ENCODE measurements around the gene PPP1R10. TPM values are rescaled to one million over a fixed set of nuclear protein-coding genes. Genes with fewer than 3 reads are reported as not detected.

The PPP1R10 gene
- total RNA-seq, 4 donors from 2014 or later: 49.1 to 72.2 (median 57.0) TPM

DNA sequence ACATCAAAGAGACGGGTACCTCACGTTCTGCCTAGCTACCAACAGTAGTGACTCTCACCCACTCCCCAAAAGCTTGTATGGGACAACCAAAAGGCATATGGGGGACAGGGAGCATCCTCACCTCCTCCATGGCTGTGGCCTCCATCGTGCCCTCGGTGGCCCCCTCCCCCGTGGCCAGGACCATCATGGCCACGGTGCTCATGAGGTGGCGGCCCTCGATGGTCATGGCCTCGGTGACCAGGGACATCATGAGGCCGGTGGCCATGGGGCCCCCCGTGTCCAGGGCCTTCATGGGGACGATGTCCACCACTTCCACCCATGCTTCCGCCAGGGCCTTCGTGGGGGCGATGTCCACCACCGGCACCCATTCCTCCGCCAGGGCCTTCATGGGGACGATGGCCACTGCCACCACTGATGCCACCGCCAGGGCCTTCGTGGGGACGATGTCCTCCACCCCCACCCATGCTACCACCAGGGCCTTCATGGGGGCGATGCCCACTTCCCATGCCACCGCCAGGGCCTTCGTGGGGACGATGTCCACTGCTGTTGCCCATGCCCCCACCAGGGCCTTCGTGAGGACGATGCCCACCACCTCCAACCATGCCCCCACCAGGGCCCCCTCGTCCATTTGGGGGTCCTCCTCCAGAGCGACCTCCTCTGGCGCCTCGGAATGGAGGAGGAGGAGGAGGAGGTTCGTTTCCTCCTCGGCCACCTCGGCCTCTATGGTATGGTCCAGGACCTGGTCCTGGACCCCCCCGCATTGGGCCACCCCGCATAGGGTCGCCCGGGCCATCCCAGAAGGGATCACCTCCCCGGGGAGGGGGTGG is 15.0 kb downstream of the PPP1R10 start:
- DNase-seq: no peak
- peak in 1 of 2 donors; percentile 20 for TF ChIP-seq POLR2A (IDR thresholded peaks at IDR 0.05)
- TF ChIP-seq, protein P1, sequence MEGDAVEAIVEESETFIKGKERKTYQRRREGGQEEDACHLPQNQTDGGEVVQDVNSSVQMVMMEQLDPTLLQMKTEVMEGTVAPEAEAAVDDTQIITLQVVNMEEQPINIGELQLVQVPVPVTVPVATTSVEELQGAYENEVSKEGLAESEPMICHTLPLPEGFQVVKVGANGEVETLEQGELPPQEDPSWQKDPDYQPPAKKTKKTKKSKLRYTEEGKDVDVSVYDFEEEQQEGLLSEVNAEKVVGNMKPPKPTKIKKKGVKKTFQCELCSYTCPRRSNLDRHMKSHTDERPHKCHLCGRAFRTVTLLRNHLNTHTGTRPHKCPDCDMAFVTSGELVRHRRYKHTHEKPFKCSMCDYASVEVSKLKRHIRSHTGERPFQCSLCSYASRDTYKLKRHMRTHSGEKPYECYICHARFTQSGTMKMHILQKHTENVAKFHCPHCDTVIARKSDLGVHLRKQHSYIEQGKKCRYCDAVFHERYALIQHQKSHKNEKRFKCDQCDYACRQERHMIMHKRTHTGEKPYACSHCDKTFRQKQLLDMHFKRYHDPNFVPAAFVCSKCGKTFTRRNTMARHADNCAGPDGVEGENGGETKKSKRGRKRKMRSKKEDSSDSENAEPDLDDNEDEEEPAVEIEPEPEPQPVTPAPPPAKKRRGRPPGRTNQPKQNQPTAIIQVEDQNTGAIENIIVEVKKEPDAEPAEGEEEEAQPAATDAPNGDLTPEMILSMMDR (IDR thresholded peaks at IDR 0.05): no peak
- Histone ChIP-seq H3K4me3 (replicated peaks in 1 of 3) (no peak overlapping the region), H3K36me3 (peaks cover 60 to 67% of the 10 kb centered on the region in 2 donors), H3K27ac (no peak overlapping the region), H3K27me3 (no peaks in the 10 kb centered on the region), H3K4me1 (peaks cover 4 to 9% of the 10 kb centered on the region in 2 donors), H3K9me3 (no peaks in the 10 kb centered on the region)
- WGBS, 2 donors: 96 to 98% methylated on average over 15 to 30 of the region's 39 CpGs
- intact Hi-C loops (cut with DNase I): no loop called here

DNA sequence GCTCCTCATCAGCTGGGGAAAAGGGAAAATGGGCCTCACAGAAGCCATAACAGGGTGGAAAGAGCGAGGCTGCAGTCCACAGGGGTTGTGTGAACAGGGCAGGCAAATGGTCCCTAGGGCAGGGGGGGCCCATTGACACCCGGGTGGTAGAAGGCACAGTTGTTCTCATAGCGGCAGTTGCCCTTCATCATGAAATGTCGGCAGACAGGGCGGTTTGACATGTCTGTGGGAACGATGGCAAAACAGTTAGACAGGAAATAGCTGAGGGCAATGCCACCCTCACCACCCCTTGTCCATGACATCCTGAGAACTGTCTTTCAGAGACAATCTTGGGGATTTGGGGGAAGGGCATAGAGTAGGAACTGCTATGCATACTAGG is 15.6 kb downstream of the PPP1R10 start:
- H3K4me1 ChIP-seq: peaks cover 4 to 9% of the 10 kb centered on the region in 2 donors
- H3K4me3 ChIP-seq (replicated peaks in 1 of 3): no peak overlapping the region
- DNase-seq: no peak
- no peak overlapping the region for H3K27ac ChIP-seq
- peaks cover 54 to 61% of the 10 kb centered on the region in 2 donors for H3K36me3 ChIP-seq
- no peak for TF ChIP-seq POLR2A (IDR thresholded peaks at IDR 0.05)
- TF ChIP-seq, protein P1 (IDR thresholded peaks at IDR 0.05): no peak
- no peaks in the 10 kb centered on the region for H3K27me3 ChIP-seq
- intact Hi-C loops (cut with DNase I): no loop called here
- 88 to 91% methylated on average over 6 of the region's 6 CpGs for WGBS, 2 donors
- no peaks in the 10 kb centered on the region for H3K9me3 ChIP-seq

DNA sequence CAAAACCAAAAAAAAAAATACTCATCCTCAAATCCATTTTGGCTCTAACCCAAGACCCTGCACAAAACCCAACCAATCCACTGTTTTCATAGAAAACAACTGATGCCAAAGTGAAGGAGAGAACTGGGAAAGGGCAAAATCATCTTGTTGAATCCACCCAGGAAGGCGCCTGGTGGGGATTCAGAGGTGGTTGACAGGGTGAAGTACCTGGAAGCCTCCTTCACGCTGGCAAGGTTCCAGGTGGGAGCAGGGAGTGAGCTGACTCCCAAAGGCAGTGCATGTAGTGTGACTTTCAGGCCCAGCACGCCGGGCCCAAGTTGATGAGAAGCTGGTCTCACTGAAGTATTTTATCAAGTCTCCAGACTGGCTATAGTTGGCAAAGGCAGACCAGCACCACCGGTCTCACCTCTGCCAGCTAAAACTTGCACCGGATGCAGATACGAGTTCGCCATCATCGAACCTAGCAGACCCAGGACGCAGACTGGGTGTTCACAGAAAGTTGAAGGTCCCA is 16.5 kb downstream of the PPP1R10 start:
- no peak overlapping the region for H3K4me3 ChIP-seq (replicated peaks in 1 of 3)
- peaks cover 45 to 52% of the 10 kb centered on the region in 2 donors for H3K36me3 ChIP-seq
- no peak overlapping the region for H3K27ac ChIP-seq
- peak; percentile 84 to 88 for DNase-seq
- 61 to 73% methylated on average over 7 to 10 of the region's 10 CpGs for WGBS, 2 donors
- H3K9me3 ChIP-seq: no peaks in the 10 kb centered on the region
- intact Hi-C loops (cut with DNase I): no loop called here
- peak in 1 of 2 donors; percentile 31 for TF ChIP-seq POLR2A (IDR thresholded peaks at IDR 0.05)
- TF ChIP-seq, protein P1 (IDR thresholded peaks at IDR 0.05): no peak
- no peaks in the 10 kb centered on the region for H3K27me3 ChIP-seq
- peaks cover 4 to 9% of the 10 kb centered on the region in 2 donors for H3K4me1 ChIP-seq

DNA sequence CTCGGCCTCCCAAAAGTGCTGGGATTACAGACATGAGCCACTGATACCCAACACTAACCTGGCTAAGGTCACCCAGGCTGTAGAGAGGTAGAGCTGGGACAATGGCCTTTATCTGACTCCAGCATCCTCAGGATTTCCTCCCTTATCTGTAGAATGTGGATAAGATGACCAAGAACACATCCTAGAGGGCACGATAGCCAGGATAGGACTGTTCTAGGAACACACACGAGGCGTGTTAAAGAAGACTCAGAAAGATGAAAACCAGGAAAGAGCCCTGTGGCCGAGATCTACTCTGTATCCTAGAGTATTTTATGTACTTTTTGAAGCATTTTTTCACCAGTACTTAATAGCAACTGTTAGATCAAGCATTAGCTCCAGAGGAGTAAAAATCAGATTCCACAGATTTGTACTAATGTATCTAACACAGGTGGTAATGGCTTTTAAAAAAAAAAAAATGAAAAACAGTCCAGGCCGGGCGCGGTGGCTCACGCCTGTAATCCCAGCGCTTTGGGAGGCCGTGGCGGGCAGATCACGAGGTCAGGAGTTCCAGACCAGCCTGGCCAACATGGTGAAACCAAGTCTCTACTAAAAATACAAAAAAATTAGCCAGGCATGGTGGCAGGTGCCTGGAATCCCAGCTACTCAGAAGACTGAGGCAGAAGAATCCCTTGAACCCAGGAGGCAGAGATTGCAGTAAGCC is 17.3 kb downstream of the PPP1R10 start:
- peaks cover 4 to 9% of the 10 kb centered on the region in 2 donors for H3K4me1 ChIP-seq
- no peak overlapping the region for H3K4me3 ChIP-seq (replicated peaks in 1 of 3)
- intact Hi-C loops (cut with DNase I): no loop called here
- H3K27ac ChIP-seq: no peak overlapping the region
- no peak for DNase-seq
- no peaks in the 10 kb centered on the region for H3K9me3 ChIP-seq
- H3K36me3 ChIP-seq: peaks cover 38 to 46% of the 10 kb centered on the region in 2 donors
- 86 to 88% methylated on average over 13 of the region's 13 CpGs for WGBS, 2 donors
- H3K27me3 ChIP-seq: no peaks in the 10 kb centered on the region
- no peak for TF ChIP-seq POLR2A (IDR thresholded peaks at IDR 0.05)
- TF ChIP-seq, protein P1 (IDR thresholded peaks at IDR 0.05): no peak

Data from thyroid gland (tissue), 4 donors.